Calu3 (cell line): ENCODE results near the gene TBC1D9B. TPM values are rescaled to one million over a fixed set of nuclear protein-coding genes. Genes with fewer than 3 reads are reported as not detected.

Experiments used
- BruUV-seq: library from RNA; stranded (reverse); fragments of 400-500 nt; replicated peaks from 2 replicates; lab custom pipeline; 2021; lab: Mats Ljungman, UMichigan
- CTCF ChIA-PET: fragments of 300-600 bp; sonication (Branson Sonifier 250); formaldehyde crosslinking; loops from one replicate; lab custom pipeline; 2022; ENCODE audit warnings: antibody characterized with exemption; lab: Charles Lee
- DNase-seq: peaks from one replicate; pipeline ENCODE4 v3.0.0; 2022
- H3K27ac Mint-ChIP-seq: one replicate; pipeline ENCODE4 v1.8.0; 2022; ENCODE audit warnings: mixed read lengths; ENCODE audit not compliant: unreplicated experiment
- H3K27me3 Mint-ChIP-seq: one replicate; pipeline ENCODE4 v1.8.0; 2022; ENCODE audit warnings: mixed read lengths; ENCODE audit not compliant: unreplicated experiment
- H3K36me3 Mint-ChIP-seq: one replicate; pipeline ENCODE4 v1.8.0; 2022; ENCODE audit warnings: mild to moderate bottlenecking, moderate library complexity, mixed read lengths; ENCODE audit not compliant: insufficient read depth, unreplicated experiment
- H3K4me1 Mint-ChIP-seq: one replicate; pipeline ENCODE4 v1.8.0; 2022; ENCODE audit warnings: mild to moderate bottlenecking, low read depth, mixed read lengths; ENCODE audit not compliant: unreplicated experiment
- H3K4me3 Mint-ChIP-seq: one replicate; pipeline ENCODE4 v1.8.0; 2022; ENCODE audit warnings: mild to moderate bottlenecking, low read depth, moderate library complexity, mixed read lengths; ENCODE audit not compliant: unreplicated experiment
- H3K9me3 Mint-ChIP-seq: one replicate; pipeline ENCODE4 v1.8.0; 2022; ENCODE audit warnings: low read depth, mixed read lengths; ENCODE audit not compliant: unreplicated experiment
- CTCF ChIP-seq: fragments of 200-600 bp; IDR thresholded peaks from one replicate; pipeline ENCODE4 v1.8.0; 2022; ENCODE audit warnings: antibody characterized with exemption; ENCODE audit not compliant: unreplicated experiment
- intact Hi-C: fragments of 100-400 bp; cut with micrococcal nuclease; formaldehyde crosslinking; loops from one replicate; pipeline ENCODE4 v1.10.0; 2022; ENCODE audit not compliant: unreplicated experiment
- total RNA-seq: library from RNA; stranded (reverse); gene quantifications from 2 replicates; pipeline ENCODE4 v1.2.3, GENCODE V29; 2022

TBC1D9B gene
- total RNA-seq, 1 experiment from 2014 or later = 148 TPM

DNA sequence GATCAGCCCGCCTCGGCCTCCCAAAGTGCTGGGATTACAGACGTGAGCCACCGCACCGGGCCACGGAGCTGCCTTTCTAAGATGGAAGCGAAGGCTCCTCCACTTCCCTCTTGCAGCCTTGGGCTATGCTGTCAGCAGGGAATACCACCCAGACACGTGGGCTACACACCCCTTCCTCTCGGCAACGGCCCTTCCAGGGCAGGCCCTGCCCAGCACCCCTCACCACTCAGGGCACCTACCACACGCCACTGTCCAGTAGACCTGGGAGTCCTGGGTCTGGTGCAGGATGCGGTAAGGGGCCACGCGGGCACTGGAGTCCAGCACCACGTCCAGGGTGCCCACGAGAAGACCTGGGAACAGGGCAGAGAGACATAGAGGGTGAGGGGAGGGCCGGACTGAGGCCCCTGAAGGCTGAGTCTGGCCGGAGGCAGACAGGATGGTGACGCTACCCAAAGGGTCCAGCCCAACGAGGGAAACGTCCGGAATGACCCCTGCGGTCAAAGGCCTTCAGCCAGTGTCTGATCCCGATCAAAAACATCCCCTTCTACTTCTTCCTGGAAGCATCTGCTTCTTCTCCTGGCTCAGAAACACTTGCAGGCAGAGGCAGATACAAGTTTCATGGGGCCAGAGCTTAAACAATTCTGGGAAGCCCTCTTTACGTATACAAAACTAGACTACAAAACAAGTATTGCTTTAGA lies 3.1 kb downstream of the TBC1D9B start:
- no peak overlapping the region for H3K27ac Mint-ChIP-seq
- no peak for DNase-seq
- H3K27me3 Mint-ChIP-seq = peaks cover 5% of the 10 kb centered on the region
- CTCF ChIA-PET = no interaction called here
- H3K4me3 Mint-ChIP-seq = no peak overlapping the region
- H3K4me1 Mint-ChIP-seq = peaks cover 11% of the 10 kb centered on the region
- H3K36me3 Mint-ChIP-seq = peaks cover 67% of the 10 kb centered on the region
- no peaks in the 10 kb centered on the region for H3K9me3 Mint-ChIP-seq
- BruUV-seq = no TSS peak
- no peak for TF ChIP-seq CTCF
- intact Hi-C loops = no loop called here

DNA sequence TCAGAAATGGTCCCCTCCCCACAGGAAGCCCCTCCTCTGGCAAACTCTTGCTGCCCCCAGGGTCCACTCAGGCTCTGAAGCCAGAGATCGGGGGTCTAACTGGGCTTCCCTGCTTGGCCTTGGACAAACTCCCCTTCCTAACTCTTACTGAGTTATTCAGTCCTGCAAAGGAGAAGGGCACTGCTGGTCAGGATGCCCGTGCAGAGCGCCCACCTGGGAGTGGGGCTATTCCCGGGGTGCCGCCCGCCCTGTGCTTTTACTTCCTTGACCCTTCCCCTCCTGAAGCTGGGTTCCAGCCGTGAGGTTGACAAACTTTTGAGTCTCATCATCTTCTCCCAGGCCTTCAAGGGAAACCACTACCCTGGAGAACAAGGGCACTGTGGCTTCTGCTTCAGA lies 4.9 kb downstream of the TBC1D9B start:
- BruUV-seq = no TSS peak
- Mint-ChIP-seq H3K27ac (no peak overlapping the region), H3K4me3 (no peak overlapping the region), H3K27me3 (no peaks in the 10 kb centered on the region), H3K9me3 (no peaks in the 10 kb centered on the region), H3K36me3 (peaks cover 72% of the 10 kb centered on the region), H3K4me1 (peaks cover 11% of the 10 kb centered on the region)
- TF ChIP-seq CTCF = no peak
- CTCF ChIA-PET = interaction anchor here (1.0 kb wide), 1 partner anchor 107 kb away, joined by 6 read pairs; no protein-coding TSS in a partner anchor
- DNase-seq = no peak
- intact Hi-C loops = no loop called here

DNA sequence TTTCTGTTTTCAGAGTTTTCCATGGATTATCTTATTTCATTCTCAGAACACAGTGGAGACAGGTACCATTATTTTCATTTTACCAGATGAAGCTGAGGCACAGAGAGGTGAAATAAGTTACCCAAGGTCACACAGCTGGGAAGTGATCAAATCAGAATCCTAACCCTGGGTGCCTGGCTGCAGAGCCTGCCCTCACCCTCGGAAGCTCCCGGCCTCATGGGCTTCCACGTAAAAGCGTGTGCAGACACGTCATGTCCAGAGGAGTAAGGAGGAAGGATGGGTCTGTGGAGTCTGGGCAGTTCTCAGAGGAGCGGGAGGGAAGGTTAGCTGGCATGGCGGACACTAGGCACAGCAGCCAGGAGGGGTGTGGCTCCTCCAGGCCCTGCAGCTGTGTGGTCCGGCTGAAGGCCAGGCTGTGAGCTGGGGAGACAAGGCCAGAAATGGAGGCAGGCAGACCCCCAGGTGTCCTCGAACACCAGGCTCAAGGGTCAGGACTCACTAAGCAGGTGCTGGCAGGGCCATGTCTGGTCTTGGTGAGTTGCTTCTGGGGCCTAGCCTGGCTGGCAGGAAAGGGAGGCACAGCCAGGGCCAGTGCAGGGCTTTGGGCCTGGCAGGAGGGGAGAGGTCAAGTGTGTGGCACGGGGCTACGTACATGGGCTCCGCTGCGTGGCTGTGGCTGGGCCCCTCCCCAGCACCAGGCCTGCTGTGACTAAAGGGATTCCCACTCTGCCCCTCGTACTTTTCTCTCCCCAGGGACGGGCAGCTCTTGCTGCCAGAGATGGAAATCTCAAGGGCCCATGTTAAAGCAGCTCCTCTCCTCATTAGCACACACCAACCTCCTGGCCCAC lies 5.6 kb downstream of the TBC1D9B start:
- BruUV-seq = no TSS peak

DNA sequence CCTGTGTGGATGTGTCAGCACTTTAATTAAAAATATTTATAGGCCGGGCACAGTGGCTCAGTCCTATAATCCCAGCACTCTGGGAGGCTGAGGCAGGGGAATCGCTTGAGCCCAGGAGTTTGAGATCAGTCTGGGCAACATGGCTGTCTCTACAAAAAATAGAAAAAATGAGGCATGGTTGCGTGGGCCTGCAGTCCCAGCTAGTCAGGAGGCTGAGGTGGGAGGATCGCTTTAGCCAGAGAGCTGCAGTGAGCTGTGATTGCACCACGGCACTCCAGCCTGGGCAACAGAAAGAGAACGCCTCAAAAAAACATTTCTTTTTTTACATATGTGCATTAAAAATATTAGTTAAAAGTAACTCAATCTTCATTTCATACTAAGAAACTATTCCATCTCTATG lies 6.2 kb downstream of the TBC1D9B start:
- H3K9me3 Mint-ChIP-seq = no peaks in the 10 kb centered on the region
- H3K27ac Mint-ChIP-seq = no peak overlapping the region
- no peak for TF ChIP-seq CTCF
- no peak for DNase-seq
- peaks cover 68% of the 10 kb centered on the region for H3K36me3 Mint-ChIP-seq
- peaks cover 9% of the 10 kb centered on the region for H3K4me1 Mint-ChIP-seq
- no peaks in the 10 kb centered on the region for H3K27me3 Mint-ChIP-seq
- BruUV-seq = no TSS peak
- intact Hi-C loops = no loop called here
- H3K4me3 Mint-ChIP-seq = no peak overlapping the region
- CTCF ChIA-PET = no interaction called here

More for the DNA sequence above, 5.6 kb downstream of the TBC1D9B start:
- peaks cover 11% of the 10 kb centered on the region for H3K4me1 Mint-ChIP-seq
- H3K36me3 Mint-ChIP-seq = peaks cover 75% of the 10 kb centered on the region
- no peak for DNase-seq
- no peaks in the 10 kb centered on the region for H3K27me3 Mint-ChIP-seq
- H3K9me3 Mint-ChIP-seq = no peaks in the 10 kb centered on the region
- no peak overlapping the region for H3K4me3 Mint-ChIP-seq
- intact Hi-C loops = no loop called here
- CTCF ChIA-PET = interaction anchor here (1.0 kb wide), 1 partner anchor 106 kb away, joined by 6 read pairs; no protein-coding TSS in a partner anchor
- H3K27ac Mint-ChIP-seq = no peak overlapping the region
- TF ChIP-seq CTCF = no peak
